HCT116 (cell line): ENCODE results near the gene DPP4. TPM values are rescaled to one million over a fixed set of nuclear protein-coding genes. Genes with fewer than 3 reads are reported as not detected.

Experiments
- ATAC-seq: fragments of 200-7000 bp; cut with Tn5 transposase; 2 replicates; pipeline ENCODE4 v1.9.1; 2020; ENCODE audit warnings: mild to moderate bottlenecking, moderate library complexity
- BruUV-seq: library from RNA; stranded (reverse); fragments of 400-500 nt; replicated peaks from 2 replicates; lab custom pipeline; 2021; lab: Mats Ljungman, UMichigan
- CTCF ChIA-PET: fragments of 300-600 bp; sonication (Branson Sonifier 250); formaldehyde crosslinking; loops from one replicate; lab custom pipeline; 2021; ENCODE audit warnings: antibody characterized with exemption; lab: Charles Lee
- POLR2A ChIA-PET: fragments of 300-600, 350-600 bp; sonication (Branson Sonifier 250); formaldehyde crosslinking; loops from one replicate; lab custom pipeline; 2021; ENCODE audit warnings: antibody characterized with exemption; lab: Charles Lee
- RAD21 ChIA-PET, 2 experiments: fragments of 300-600 bp; sonication (Branson Sonifier 250); formaldehyde crosslinking; loops; one replicate each; lab custom pipeline; 2023; ENCODE audit warnings: low total read pairs in 2 of 2; ENCODE audit not compliant: uncharacterized antibody in 2 of 2, unreplicated experiment in 2 of 2, low non-redundant PET in 1 of 2; lab: Charles Lee
- DNase-seq: peaks from one replicate; pipeline ENCODE4 v3.0.0-alpha.2; 2010; ENCODE audit warnings: low read depth, low spot score
- H2AFZ ChIP-seq: fragments of 200-600 bp; shearing (Covaris generic), sonication (generic); 2 replicates; pipeline ENCODE4 v1.6.1; 2017; ENCODE audit warnings: low read depth, mixed run types, mixed read lengths, antibody characterized with exemption, low read length; ENCODE audit not compliant: poor library complexity, severe bottlenecking
- H3K27ac ChIP-seq: 2 replicates; pipeline ENCODE4 v1.5.1; 2012; ENCODE audit warnings: low read depth, low read length
- H3K27me3 ChIP-seq: fragments of 200-600 bp; sonication (generic); 2 replicates; pipeline ENCODE4 v1.6.1; 2016; ENCODE audit warnings: mixed run types, low read length, mixed read lengths; ENCODE audit not compliant: insufficient read depth
- H3K36me3 ChIP-seq, 2 experiments: fragments of 200-500 bp in 1 of 2; fragments of 200-600 bp in 1 of 2; sonication (Bioruptor generic) in 1 of 2; sonication (generic) in 1 of 2; 2 replicates each; pipeline versions ENCODE4 v1.5.1 to v1.6.1; 2014 to 2016; ENCODE audit warnings: low read length in 2 of 2, inconsistent platforms in 1 of 2, mixed read lengths in 1 of 2, mixed run types in 1 of 2; ENCODE audit not compliant: insufficient read depth in 2 of 2, control insufficient read depth in 1 of 2
- H3K4me1 ChIP-seq, 2 experiments: fragments of 200-600 bp in 1 of 2; sonication (generic) in 1 of 2; 2 replicates each; pipeline versions ENCODE4 v1.5.1 to v1.6.1; 2012 to 2017; ENCODE audit warnings: low read length in 2 of 2, inconsistent platforms in 1 of 2, mild to moderate bottlenecking in 1 of 2, mixed read lengths in 1 of 2, mixed run types in 1 of 2, moderate library complexity in 1 of 2; ENCODE audit not compliant: insufficient read depth in 2 of 2, control insufficient read depth in 1 of 2
- H3K4me2 ChIP-seq: fragments of 200-600 bp; sonication (generic); 2 replicates; pipeline ENCODE4 v1.6.1; 2017; ENCODE audit warnings: mixed run types, low read length, mixed read lengths
- H3K4me3 ChIP-seq, 2 experiments: fragments of 200-600 bp in 1 of 2; sonication (generic) in 1 of 2; replicated peaks in 1 of 2; 2 replicates each; pipeline ENCODE4 v1.5.1; 2011 to 2016; ENCODE audit warnings: low read length in 2 of 2, control low read depth in 1 of 2, low read depth in 1 of 2, mild to moderate bottlenecking in 1 of 2, mixed read lengths in 1 of 2, mixed run types in 1 of 2
- H3K79me2 ChIP-seq: fragments of 200-600 bp; sonication (generic); 2 replicates; pipeline ENCODE4 v1.6.1; 2017; ENCODE audit warnings: mild to moderate bottlenecking, mixed run types, low read length, moderate library complexity, mixed read lengths; ENCODE audit not compliant: insufficient read depth
- H3K9ac ChIP-seq: fragments of 200-600 bp; sonication (generic); 2 replicates; pipeline ENCODE4 v1.6.1; 2016; ENCODE audit warnings: low read length, mixed read lengths
- H3K9me2 ChIP-seq: fragments of 200-600 bp; sonication (generic), shearing (Covaris generic); 2 replicates; pipeline ENCODE4 v1.6.1; 2017; ENCODE audit warnings: mixed run types, mild to moderate bottlenecking, moderate library complexity; ENCODE audit not compliant: insufficient read depth
- H3K9me3 ChIP-seq, 2 experiments: fragments of 200-500 bp in 1 of 2; fragments of 200-600 bp in 1 of 2; sonication (Bioruptor generic) in 1 of 2; sonication (generic) in 1 of 2; 2 replicates each; pipeline ENCODE4 v1.6.1; 2014 to 2017; ENCODE audit warnings: low read length in 2 of 2, mixed read lengths in 2 of 2, inconsistent platforms in 1 of 2, low read depth in 1 of 2, mild to moderate bottlenecking in 1 of 2, mixed run types in 1 of 2, moderate library complexity in 1 of 2; ENCODE audit not compliant: control insufficient read depth in 1 of 2, insufficient read depth in 1 of 2
- H4K20me1 ChIP-seq: fragments of 200-600 bp; sonication (generic), shearing (Covaris generic); 2 replicates; pipeline ENCODE4 v1.6.1; 2017; ENCODE audit warnings: mixed run types, mild to moderate bottlenecking, moderate library complexity; ENCODE audit not compliant: insufficient read depth
- ATF3 ChIP-seq: IDR thresholded peaks from 2 replicates; pipeline ENCODE4 v1.6.1; 2012
- EGR1 ChIP-seq: IDR thresholded peaks from 2 replicates; pipeline ENCODE4 v1.6.1; 2012; ENCODE audit warnings: low read depth
- ELF1 ChIP-seq: IDR thresholded peaks from 2 replicates; pipeline ENCODE4 v1.6.1; 2012; ENCODE audit warnings: low read depth, borderline replicate concordance
- EZH2phosphoT487 ChIP-seq: fragments of 200-600 bp; IDR thresholded peaks from 2 replicates; pipeline ENCODE4 v1.6.1; 2018; ENCODE audit warnings: antibody characterized with exemption, borderline replicate concordance
- JUND ChIP-seq: IDR thresholded peaks from 2 replicates; pipeline ENCODE4 v1.6.1; 2012
- MAX ChIP-seq: IDR thresholded peaks from 2 replicates; pipeline ENCODE4 v1.6.1; 2012
- POLR2A ChIP-seq: IDR thresholded peaks from 2 replicates; pipeline ENCODE4 v1.7.0; 2011; ENCODE audit warnings: borderline replicate concordance; ENCODE audit not compliant: insufficient read depth, insufficient read length; ENCODE audit errors: extremely low read depth
- POLR2AphosphoS5 ChIP-seq: IDR thresholded peaks from 2 replicates; pipeline ENCODE4 v1.6.1; 2011; ENCODE audit warnings: mild to moderate bottlenecking, low read depth, low read length, moderate library complexity
- RAD21 ChIP-seq: IDR thresholded peaks from 2 replicates; pipeline ENCODE4 v1.6.1; 2012; ENCODE audit warnings: low read depth, mild to moderate bottlenecking
- REST ChIP-seq: IDR thresholded peaks from 2 replicates; pipeline ENCODE4 v1.6.1; 2012; ENCODE audit warnings: low read depth
- SP1 ChIP-seq: IDR thresholded peaks from 2 replicates; pipeline ENCODE4 v1.6.1; 2012; ENCODE audit warnings: low read depth
- SRF ChIP-seq: IDR thresholded peaks from 2 replicates; pipeline ENCODE4 v1.6.1; 2012; ENCODE audit warnings: low read depth
- YY1 ChIP-seq: IDR thresholded peaks from 2 replicates; pipeline ENCODE4 v1.6.1; 2011; ENCODE audit warnings: low read length, low read depth, moderate library complexity, mild to moderate bottlenecking; ENCODE audit not compliant: insufficient replicate concordance; ENCODE audit errors: extremely low read depth
- ZNF274 ChIP-seq: fragments of 200-500 bp; sonication (Bioruptor generic); IDR thresholded peaks from 2 replicates; pipeline ENCODE4 v1.6.1; 2014; ENCODE audit warnings: mild to moderate bottlenecking, low read depth, low read length, inconsistent platforms
- intact Hi-C: fragments of 100-400 bp; cut with micrococcal nuclease; formaldehyde crosslinking; loops from 2 replicates; pipeline ENCODE4 v1.10.0; 2022
- total RNA-seq: library from RNA; stranded (reverse); gene quantifications from one replicate; pipeline ENCODE4 v1.2.1, GENCODE V29; 2021; ENCODE audit not compliant: unreplicated experiment

DPP4 gene
- total RNA-seq, 1 experiment from 2014 or later: 3.6 TPM

- ChIA-PET POLR2A (no interaction called here), RAD21 (no interaction called here), CTCF (no interaction called here)
- intact Hi-C loops: no loop called here
- BruUV-seq: no TSS peak
- no peak overlapping the region for H3K4me2 ChIP-seq
- no peak for TF ChIP-seq SRF
- no peak for TF ChIP-seq SP1
- TF ChIP-seq MAX: no peak
- no peak overlapping the region for H3K27ac ChIP-seq
- no peaks in the 10 kb centered on the region for H3K9me3 ChIP-seq
- H3K4me1 ChIP-seq: no peaks in the 10 kb centered on the region
- no peaks in the 10 kb centered on the region for H3K36me3 ChIP-seq
- H3K27me3 ChIP-seq: no peaks in the 10 kb centered on the region
- ATAC-seq (no peak), DNase-seq (no peak)
- no peaks in the 10 kb centered on the region for H4K20me1 ChIP-seq
- H3K79me2 ChIP-seq: no peaks in the 10 kb centered on the region
- no peaks in the 10 kb centered on the region for H3K9me2 ChIP-seq
- H3K9ac ChIP-seq: no peak overlapping the region
- H2AFZ ChIP-seq: no peak overlapping the region
- H3K4me3 ChIP-seq: no peak overlapping the region
These were observed 76.0 kb downstream of the DPP4 start for GRCh38 chr2:161997916-161998471.

- CTCF ChIA-PET: interaction anchor here (1.7 kb wide), 1 partner anchor 12 kb away, joined by 8 read pairs; no protein-coding TSS in a partner anchor
- H4K20me1 ChIP-seq: no peaks in the 10 kb centered on the region
- peaks cover 0 to 6% of the 10 kb centered on the region in 2 experiments; a peak in 2 of 4 replicates for H3K4me1 ChIP-seq
- no peaks in the 10 kb centered on the region for H3K9me3 ChIP-seq
- DNase-seq (no peak), ATAC-seq (no peak)
- H3K27me3 ChIP-seq: no peaks in the 10 kb centered on the region
- RAD21 ChIA-PET: no interaction called here
- intact Hi-C loops: no loop called here
- no peak overlapping the region for H3K9ac ChIP-seq
- H3K27ac ChIP-seq: no peak overlapping the region
- H3K79me2 ChIP-seq: no peaks in the 10 kb centered on the region
- no peak overlapping the region for H2AFZ ChIP-seq
- no peaks in the 10 kb centered on the region for H3K36me3 ChIP-seq
- POLR2A ChIA-PET: no interaction called here
- no peaks in the 10 kb centered on the region for H3K9me2 ChIP-seq
- H3K4me2 ChIP-seq: no peak overlapping the region
- no TSS peak for BruUV-seq
- H3K4me3 ChIP-seq: no peak overlapping the region
- TF ChIP-seq JUND (no peak), ELF1 (no peak), EGR1 (no peak), SP1 (no peak), ATF3 (no peak), RAD21 (no peak), SRF (no peak), YY1 (no peak), REST (no peak), POLR2A (no peak), ZNF274 (no peak), MAX (no peak), EZH2phosphoT487 (no peak), POLR2AphosphoS5 (no peak)
These were observed 78.4 kb downstream of the DPP4 start for GRCh38 chr2:161995553-161996016.
